Fibroblast of lung (primary cell): ENCODE results near the gene NME2.

Experiments used
- EZH2 ChIP-seq: IDR thresholded peaks from 2 replicates; pipeline ENCODE4 v1.5.1; 2012; ENCODE audit warnings: low read length, control low read depth, mild to moderate bottlenecking; ENCODE audit errors: missing control alignments
- TF ChIP-seq, protein P1 (sequence below), 2 donors: IDR thresholded peaks in 1 of 2; conservative IDR thresholded peaks in 1 of 2; 1 replicate in 1 of 2; 2 replicates in 1 of 2; pipeline ENCODE4 v1.5.1; 2011 to 2012; ENCODE audit warnings: low read length in 2 of 2, control low read depth in 1 of 2, inconsistent platforms in 1 of 2, low read depth in 1 of 2, mild to moderate bottlenecking in 1 of 2

DNA sequence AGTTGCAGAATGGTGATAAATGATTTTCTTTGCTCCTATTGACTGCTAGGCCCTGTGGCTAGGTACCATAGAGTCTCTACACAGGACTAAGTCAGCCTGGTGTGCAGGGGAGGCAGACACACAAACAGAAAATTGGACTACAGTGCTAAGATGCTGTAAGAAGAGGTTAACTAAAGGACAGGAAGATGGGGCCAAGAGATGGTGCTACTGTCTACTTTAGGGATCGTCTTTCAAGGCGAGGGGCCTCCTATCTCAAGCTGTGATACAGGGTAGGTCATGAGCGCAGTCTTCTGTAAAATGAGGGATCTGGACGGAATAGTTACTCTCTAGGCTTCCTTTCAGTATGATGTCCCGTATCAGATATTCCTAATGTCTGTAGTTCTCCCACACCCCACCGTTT, 12.0 kb upstream of the NME2 start:
- TF ChIP-seq, protein P1, sequence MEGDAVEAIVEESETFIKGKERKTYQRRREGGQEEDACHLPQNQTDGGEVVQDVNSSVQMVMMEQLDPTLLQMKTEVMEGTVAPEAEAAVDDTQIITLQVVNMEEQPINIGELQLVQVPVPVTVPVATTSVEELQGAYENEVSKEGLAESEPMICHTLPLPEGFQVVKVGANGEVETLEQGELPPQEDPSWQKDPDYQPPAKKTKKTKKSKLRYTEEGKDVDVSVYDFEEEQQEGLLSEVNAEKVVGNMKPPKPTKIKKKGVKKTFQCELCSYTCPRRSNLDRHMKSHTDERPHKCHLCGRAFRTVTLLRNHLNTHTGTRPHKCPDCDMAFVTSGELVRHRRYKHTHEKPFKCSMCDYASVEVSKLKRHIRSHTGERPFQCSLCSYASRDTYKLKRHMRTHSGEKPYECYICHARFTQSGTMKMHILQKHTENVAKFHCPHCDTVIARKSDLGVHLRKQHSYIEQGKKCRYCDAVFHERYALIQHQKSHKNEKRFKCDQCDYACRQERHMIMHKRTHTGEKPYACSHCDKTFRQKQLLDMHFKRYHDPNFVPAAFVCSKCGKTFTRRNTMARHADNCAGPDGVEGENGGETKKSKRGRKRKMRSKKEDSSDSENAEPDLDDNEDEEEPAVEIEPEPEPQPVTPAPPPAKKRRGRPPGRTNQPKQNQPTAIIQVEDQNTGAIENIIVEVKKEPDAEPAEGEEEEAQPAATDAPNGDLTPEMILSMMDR (conservative IDR thresholded peaks at IDR 0.05 in 1 of 2, IDR thresholded peaks at IDR 0.05 in 1 of 2; ENCODE audit: low read depth in 1 of 2, low read length in 2 of 2): no peak
- TF ChIP-seq EZH2: no peak
